HG03135 (cell line): ENCODE results near the gene DDX47.
"Not testable (repeated sequence)": the region's sequence is repeated elsewhere in the genome, so short reads cannot be mapped to it uniquely, and the experiment has no call there.

Experiments used
- ATAC-seq: cut with Tn5 transposase; IDR thresholded peaks from one replicate; pipeline ENCODE4 v1.9.1; 2021; ENCODE audit warnings: mild to moderate bottlenecking, moderate library complexity; ENCODE audit not compliant: unreplicated experiment

The DDX47 gene

GRCh38 chr12:12870465-12870864 is 57.3 kb downstream of the DDX47 start:
- ATAC-seq: no peak

- ATAC-seq: no peak
Observed at GRCh38 chr12:12871587-12872138, 58.5 kb downstream of the DDX47 start.

- no peak for ATAC-seq
Observed at GRCh38 chr12:12872139-12872933, 59.2 kb downstream of the DDX47 start.

- no peak for ATAC-seq
Observed at GRCh38 chr12:12872934-12873275, 59.8 kb downstream of the DDX47 start.

DNA sequence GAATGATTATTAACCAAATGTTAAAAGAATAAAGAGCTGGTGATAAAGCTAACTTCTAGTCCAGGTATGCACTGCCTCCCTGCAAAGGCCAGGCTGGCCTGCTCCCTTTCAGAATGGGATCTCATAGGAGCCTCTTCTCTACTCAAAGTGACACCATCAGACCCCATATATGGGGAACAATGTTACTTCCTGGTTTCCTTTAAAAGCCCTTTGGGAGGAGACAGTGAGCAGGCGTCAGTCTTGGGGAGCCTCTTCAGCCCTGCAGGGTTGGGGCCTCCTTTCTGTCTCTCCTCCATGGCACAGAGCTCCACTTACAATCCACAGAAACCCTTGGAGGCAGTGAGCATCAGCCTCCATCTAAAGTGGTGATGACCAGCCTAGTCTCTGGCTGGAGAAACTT is 60.9 kb downstream of the DDX47 start:
- ATAC-seq: no peak

- ATAC-seq: not testable (repeated sequence)
Observed at GRCh38 chr12:12875301-12875700, 62.2 kb downstream of the DDX47 start.

GRCh38 chr12:12877153-12877768 is 64.1 kb downstream of the DDX47 start:
- ATAC-seq: no peak

DNA sequence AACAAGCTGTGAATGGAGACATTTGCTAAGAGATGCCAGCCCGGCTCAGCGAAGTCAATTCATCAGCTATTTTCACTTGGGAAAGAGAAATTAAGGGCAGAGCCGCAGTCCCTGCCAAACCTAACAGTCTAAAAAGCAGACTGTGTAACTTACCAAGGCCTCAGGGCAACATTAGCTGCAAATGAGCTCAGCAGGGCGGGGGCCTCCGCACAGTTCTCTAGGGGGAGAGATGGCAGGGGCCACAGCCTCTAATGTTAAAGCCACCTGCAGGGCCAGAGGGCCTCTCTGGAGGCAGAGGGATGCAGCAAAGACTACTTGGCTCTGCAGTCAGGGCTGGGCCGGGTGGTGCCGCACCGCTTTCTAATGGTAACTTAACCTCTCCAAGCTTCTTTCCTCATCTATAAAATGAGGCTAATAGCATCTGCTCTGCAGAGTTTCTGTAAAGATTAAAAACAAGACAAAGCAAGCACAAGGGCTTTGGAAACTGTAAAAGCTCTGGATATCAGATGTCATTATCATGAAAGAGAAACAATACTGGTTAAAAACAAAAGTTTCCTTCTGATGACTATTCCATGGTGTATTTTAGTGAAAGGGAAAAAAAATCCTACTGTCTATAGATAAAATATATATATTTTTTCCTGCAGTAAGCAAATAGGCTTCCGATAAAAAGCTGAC is 64.8 kb downstream of the DDX47 start:
- no peak for ATAC-seq
